Fibroblast of lung (primary cell): Measurements from ENCODE around the gene ATG101. TPM values are rescaled to one million over a fixed set of nuclear protein-coding genes. Genes with fewer than 3 reads are reported as not detected.

ENCODE experiments used
- DNase-seq, 2 donors: peaks; one replicate each; pipeline versions ENCODE4 v3.0.0 to v3.0.0-alpha.2; 2010; ENCODE audit warnings: low read depth in 2 of 2
- H2AFZ ChIP-seq: 2 replicates; pipeline ENCODE4 v1.5.1; 2012; ENCODE audit warnings: low read length, control low read depth, inconsistent platforms
- H3K27ac ChIP-seq: 2 replicates; pipeline ENCODE4 v1.5.1; 2011; ENCODE audit warnings: low read length, control low read depth; ENCODE audit not compliant: insufficient read depth
- H3K27me3 ChIP-seq: 2 replicates; pipeline ENCODE4 v1.5.1; 2011; ENCODE audit warnings: mild to moderate bottlenecking, low read length; ENCODE audit not compliant: control insufficient read depth, insufficient read depth
- H3K36me3 ChIP-seq: 2 replicates; pipeline ENCODE4 v1.5.1; 2011; ENCODE audit warnings: low read length; ENCODE audit not compliant: control insufficient read depth, insufficient read depth
- H3K4me1 ChIP-seq: 2 replicates; pipeline ENCODE4 v1.5.1; 2011; ENCODE audit warnings: low read length; ENCODE audit not compliant: control insufficient read depth, insufficient read depth; ENCODE audit errors: extremely low read depth
- H3K4me2 ChIP-seq: 2 replicates; pipeline ENCODE4 v1.5.1; 2011; ENCODE audit warnings: low read length, control low read depth; ENCODE audit not compliant: insufficient read depth; ENCODE audit errors: extremely low read depth
- H3K4me3 ChIP-seq, 4 experiments: fragments of 200-600 bp in 1 of 4; sonication (generic) in 1 of 4; replicated peaks in 1 of 4; 2 replicates each; pipeline ENCODE4 v1.5.1; 2011 to 2016; ENCODE audit warnings: low read length in 4 of 4, low read depth in 3 of 4, mild to moderate bottlenecking in 3 of 4, control low read depth in 2 of 4, inconsistent platforms in 1 of 4, mixed read lengths in 1 of 4; ENCODE audit not compliant: insufficient read depth in 1 of 4; ENCODE audit errors: control extremely low read depth in 1 of 4
- H3K79me2 ChIP-seq: 2 replicates; pipeline ENCODE4 v1.5.1; 2012; ENCODE audit warnings: mild to moderate bottlenecking, low read length, inconsistent platforms; ENCODE audit not compliant: control insufficient read depth, insufficient read depth
- H3K9ac ChIP-seq: 2 replicates; pipeline ENCODE4 v1.5.1; 2011; ENCODE audit warnings: mild to moderate bottlenecking, low read length, control low read depth; ENCODE audit not compliant: insufficient read depth
- H3K9me3 ChIP-seq: 2 replicates; pipeline ENCODE4 v1.5.1; 2012; ENCODE audit warnings: low read depth, low read length; ENCODE audit not compliant: control insufficient read depth, insufficient read depth
- H4K20me1 ChIP-seq: 2 replicates; pipeline ENCODE4 v1.5.1; 2011; ENCODE audit warnings: low read length; ENCODE audit not compliant: control insufficient read depth, insufficient read depth; ENCODE audit errors: extremely low read depth
- CTCF ChIP-seq, 2 donors: IDR thresholded peaks in 1 of 2; conservative IDR thresholded peaks in 1 of 2; 1 replicate in 1 of 2; 2 replicates in 1 of 2; pipeline ENCODE4 v1.5.1; 2011 to 2012; ENCODE audit warnings: low read length in 2 of 2, control low read depth in 1 of 2, inconsistent platforms in 1 of 2, low read depth in 1 of 2, mild to moderate bottlenecking in 1 of 2
- EZH2 ChIP-seq: IDR thresholded peaks from 2 replicates; pipeline ENCODE4 v1.5.1; 2012; ENCODE audit warnings: low read length, control low read depth, mild to moderate bottlenecking; ENCODE audit errors: missing control alignments
- polyA plus RNA-seq, 2 donors: library from polyadenylated mRNA; depleted of rRNA in 1 of 2; stranded (reverse) in 1 of 2; unstranded in 1 of 2; fragments of >200 nt; gene quantifications; 2 replicates each; pipeline ENCODE4 v1.2.1, GENCODE V29; 2011 to 2012; ENCODE audit warnings: missing spikeins in 1 of 2
- total RNA-seq: library from RNA; depleted of rRNA; stranded (reverse); fragments of >200 nt; gene quantifications from 2 replicates; pipeline ENCODE4 v1.2.1, GENCODE V29; 2014

Gene ATG101
- total and polyA plus RNA-seq, 2 donors (not counting 1 experiment from before 2014, with no cell fraction given), result 82.9 to 90.3 TPM

- Histone ChIP-seq H3K4me1 (peaks cover 14% of the 10 kb centered on the region), H2AFZ (no peak overlapping the region), H3K4me2 (peak overlapping the region; percentile 65), H4K20me1 (no peaks in the 10 kb centered on the region), H3K9ac (peak overlapping the region; percentile 50), H3K79me2 (no peaks in the 10 kb centered on the region), H3K9me3 (no peaks in the 10 kb centered on the region), H3K27ac (peak overlapping the region; percentile 89), H3K27me3 (no peaks in the 10 kb centered on the region), H3K36me3 (no peaks in the 10 kb centered on the region), H3K4me3 (peak overlapping the region in 1 of 4 experiments; percentile 37)
- TF ChIP-seq EZH2, result no peak
- peak; percentile 79 to 92 for DNase-seq
These were observed 25.3 kb upstream of the ATG101 start for GRCh38 chr12:52044292-52044983.

- no peak overlapping the region for H3K9ac ChIP-seq
- H3K4me1 ChIP-seq, result peaks cover 22% of the 10 kb centered on the region
- H3K79me2 ChIP-seq, result no peaks in the 10 kb centered on the region
- no peak for DNase-seq
- no peak overlapping the region for H3K4me2 ChIP-seq
- H3K4me3 ChIP-seq, result no peak overlapping the region
- no peaks in the 10 kb centered on the region for H4K20me1 ChIP-seq
- H3K27me3 ChIP-seq, result no peaks in the 10 kb centered on the region
- TF ChIP-seq CTCF (conservative IDR thresholded peaks at IDR 0.05 in 1 of 2, IDR thresholded peaks at IDR 0.05 in 1 of 2; ENCODE audit: low read depth in 1 of 2, low read length in 2 of 2) (no peak), EZH2 (no peak)
- H3K9me3 ChIP-seq, result no peaks in the 10 kb centered on the region
- no peak overlapping the region for H2AFZ ChIP-seq
- H3K27ac ChIP-seq, result no peak overlapping the region
- H3K36me3 ChIP-seq, result no peaks in the 10 kb centered on the region
These were observed 24.0 kb upstream of the ATG101 start for GRCh38 chr12:52045794-52046199.

- TF ChIP-seq CTCF (conservative IDR thresholded peaks at IDR 0.05 in 1 of 2, IDR thresholded peaks at IDR 0.05 in 1 of 2; ENCODE audit: low read depth in 1 of 2, low read length in 2 of 2), result no peak
- no peak for TF ChIP-seq EZH2
- H3K9ac ChIP-seq, result no peak overlapping the region
- H3K9me3 ChIP-seq, result no peaks in the 10 kb centered on the region
- peaks cover 24% of the 10 kb centered on the region for H3K4me1 ChIP-seq
- no peaks in the 10 kb centered on the region for H3K27me3 ChIP-seq
- no peak for DNase-seq
- no peaks in the 10 kb centered on the region for H3K36me3 ChIP-seq
- no peaks in the 10 kb centered on the region for H3K79me2 ChIP-seq
- no peaks in the 10 kb centered on the region for H4K20me1 ChIP-seq
- no peak overlapping the region for H3K4me3 ChIP-seq
- H3K27ac ChIP-seq, result no peak overlapping the region
- no peak overlapping the region for H3K4me2 ChIP-seq
- H2AFZ ChIP-seq, result no peak overlapping the region
These were observed 22.9 kb upstream of the ATG101 start for GRCh38 chr12:52046859-52047258.
